COLO829 (cell line): ENCODE data around the gene PRR18.

Source experiments
- DNase-seq: peaks from one replicate; pipeline ENCODE4 v3.0.0; 2012; ENCODE audit warnings: low spot score

Gene PRR18

GRCh38 chr6:166274739-166275370 lies 33.3 kb downstream of the PRR18 start:
- no peak for DNase-seq

- DNase-seq = no peak
Measured at GRCh38 chr6:166274163-166274562, 34.0 kb downstream of the PRR18 start.

GRCh38 chr6:166271376-166271765 lies 36.8 kb downstream of the PRR18 start:
- no peak for DNase-seq

- DNase-seq = no peak
Measured at GRCh38 chr6:166270706-166271375, 37.4 kb downstream of the PRR18 start.

GRCh38 chr6:166269301-166270039 lies 38.7 kb downstream of the PRR18 start:
- DNase-seq = no peak

GRCh38 chr6:166268431-166268830 lies 39.8 kb downstream of the PRR18 start:
- DNase-seq = no peak

- DNase-seq = no peak
Measured at GRCh38 chr6:166267526-166267925, 40.7 kb downstream of the PRR18 start.

GRCh38 chr6:166266336-166266735 lies 41.9 kb downstream of the PRR18 start:
- DNase-seq = no peak

- no peak for DNase-seq
Measured at GRCh38 chr6:166262743-166263515, 45.3 kb downstream of the PRR18 start.

- DNase-seq = no peak
Measured at GRCh38 chr6:166259296-166259977, 48.8 kb downstream of the PRR18 start.

GRCh38 chr6:166258854-166259276 lies 49.3 kb downstream of the PRR18 start:
- DNase-seq = no peak

- no peak for DNase-seq
Measured at GRCh38 chr6:166257911-166258318, 50.3 kb downstream of the PRR18 start.
